ENCODE data around the gene PFKFB3.
A peak's percentile ranks its signal among the peaks of the same experiment; 100 is the strongest.

- no peak for TF ChIP-seq CTCF (IDR thresholded peaks at IDR 0.05)
- no peak for TF ChIP-seq POLR2AphosphoS5 (IDR thresholded peaks at IDR 0.05)
- no peak for TF ChIP-seq POLR2A (IDR thresholded peaks at IDR 0.05)
- peak in 1 of 4 donors; percentile 51 for TF ChIP-seq EP300 (IDR thresholded peaks at IDR 0.05)
These were observed 68.9 kb downstream of the PFKFB3 start for GRCh38 chr10:6271663-6272062.
